HepG2 (cell line): ENCODE data around the gene C7orf57. TPM values are rescaled to one million over a fixed set of nuclear protein-coding genes. Genes with fewer than 3 reads are reported as not detected.

ENCODE experiments used
- GTF2F1 ChIP-seq: fragments of 150-350 bp; IDR thresholded peaks from 2 replicates; pipeline ENCODE4 v1.6.1; 2014; ENCODE audit warnings: low read length
- SPEN ChIP-seq: sonication (generic); formaldehyde crosslinking; IDR thresholded peaks from 2 replicates; pipeline ENCODE4 v1.5.1; 2020; ENCODE audit warnings: low read depth, mild to moderate bottlenecking, missing genetic modification reagents
- ZFP36L1 ChIP-seq: sonication (generic); formaldehyde crosslinking; IDR thresholded peaks from 2 replicates; pipeline ENCODE4 v1.8.0; 2022; ENCODE audit warnings: mild to moderate bottlenecking, missing genetic modification reagents, moderate library complexity
- ZNF431 ChIP-seq: sonication (generic); formaldehyde crosslinking; IDR thresholded peaks from 2 replicates; pipeline ENCODE4 v1.9.0; 2022; ENCODE audit warnings: missing genetic modification reagents, low read depth, mild to moderate bottlenecking, borderline replicate concordance
- ZNF782 ChIP-seq: sonication (generic); formaldehyde crosslinking; IDR thresholded peaks from 2 replicates; pipeline ENCODE4 v1.4.0; 2020; ENCODE audit warnings: missing genetic modification reagents, mild to moderate bottlenecking, borderline replicate concordance
- polyA plus RNA-seq, 8 experiments: library from polyadenylated mRNA; depleted of rRNA in 3 of 8; stranded (reverse) in 7 of 8; unstranded in 1 of 8; fragments of >200 nt; fragmentation: Illumina TruSeq in 4 of 8; extraction: Trizol in 4 of 8; gene quantifications; 2 replicates each; pipeline versions ENCODE4 v1.2.1 to v1.2.3, GENCODE V29; 2011 to 2016; ENCODE audit warnings: low read depth in 4 of 8, missing spikeins in 1 of 8, mixed read lengths in 1 of 8; ENCODE audit not compliant: insufficient read depth in 1 of 8
- total RNA-seq, 5 experiments: library from RNA; depleted of rRNA; stranded (reverse); fragments of >200 nt; fragmentation: Illumina TruSeq; extraction: Trizol; gene quantifications; 2 replicates each; pipeline ENCODE4 v1.2.3, GENCODE V29; 2016; ENCODE audit warnings: low read depth in 1 of 5
- TF ChIP-seq, protein P1 (sequence below): sonication (generic); formaldehyde crosslinking; IDR thresholded peaks from 2 replicates; pipeline ENCODE4 v1.5.0; 2020; ENCODE audit warnings: mild to moderate bottlenecking, missing genetic modification reagents, borderline replicate concordance
- TF ChIP-seq, protein P2 (sequence below): sonication (generic); formaldehyde crosslinking; conservative IDR thresholded peaks from 2 replicates; pipeline ENCODE4 v1.8.0; 2022; ENCODE audit warnings: low read depth, missing genetic modification reagents

The C7orf57 gene
- total and polyA plus RNA-seq, 2 of the 13 experiments (the other 11 are each of a cell fraction or from before 2014, with no cell fraction given), result not detected

DNA sequence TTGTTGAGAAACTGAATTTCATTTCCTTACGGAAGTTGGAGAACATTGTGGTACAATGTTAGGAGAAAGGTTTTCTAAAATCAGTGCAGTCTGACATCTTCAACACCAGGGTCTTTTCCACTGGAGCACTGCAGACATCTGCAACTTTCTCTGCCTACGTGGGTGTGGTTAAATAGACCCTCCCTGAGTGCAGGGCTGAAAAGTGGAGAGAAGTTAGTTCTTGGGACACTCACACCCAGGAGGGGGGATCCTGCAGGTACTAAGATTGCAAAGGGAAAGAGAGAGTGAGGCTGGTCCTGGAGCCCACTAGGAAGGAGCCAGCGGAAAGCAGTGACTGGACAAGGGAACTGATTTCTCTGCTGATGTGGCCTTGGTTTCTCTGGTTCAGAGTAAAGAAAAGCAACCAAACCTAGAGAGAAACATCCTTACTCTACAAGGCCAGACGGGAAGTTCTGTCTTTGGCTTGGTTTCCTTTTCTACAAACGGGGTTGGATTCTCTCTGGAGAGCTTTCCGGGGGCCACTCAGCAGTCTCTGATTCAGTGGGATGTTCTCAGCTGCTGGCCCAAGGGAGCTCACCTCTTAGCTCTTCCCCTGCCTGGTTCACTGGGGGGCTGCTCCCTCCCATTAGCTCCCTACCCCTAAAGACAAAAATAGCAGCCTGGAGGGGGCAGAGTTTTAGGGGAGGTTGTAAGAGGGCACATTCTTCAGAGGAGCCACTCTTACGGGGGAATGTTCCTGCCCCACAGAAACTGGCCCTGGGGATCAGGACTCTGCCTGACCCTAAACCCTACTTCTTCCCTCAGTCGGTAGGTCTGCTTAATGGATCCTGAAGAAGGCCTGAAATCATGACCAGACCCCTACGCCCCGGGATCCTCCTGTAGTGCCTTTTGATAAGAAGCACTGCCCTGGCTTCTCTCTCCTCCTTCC is 56.4 kb downstream of the C7orf57 start (continued):
- TF ChIP-seq, protein P1, sequence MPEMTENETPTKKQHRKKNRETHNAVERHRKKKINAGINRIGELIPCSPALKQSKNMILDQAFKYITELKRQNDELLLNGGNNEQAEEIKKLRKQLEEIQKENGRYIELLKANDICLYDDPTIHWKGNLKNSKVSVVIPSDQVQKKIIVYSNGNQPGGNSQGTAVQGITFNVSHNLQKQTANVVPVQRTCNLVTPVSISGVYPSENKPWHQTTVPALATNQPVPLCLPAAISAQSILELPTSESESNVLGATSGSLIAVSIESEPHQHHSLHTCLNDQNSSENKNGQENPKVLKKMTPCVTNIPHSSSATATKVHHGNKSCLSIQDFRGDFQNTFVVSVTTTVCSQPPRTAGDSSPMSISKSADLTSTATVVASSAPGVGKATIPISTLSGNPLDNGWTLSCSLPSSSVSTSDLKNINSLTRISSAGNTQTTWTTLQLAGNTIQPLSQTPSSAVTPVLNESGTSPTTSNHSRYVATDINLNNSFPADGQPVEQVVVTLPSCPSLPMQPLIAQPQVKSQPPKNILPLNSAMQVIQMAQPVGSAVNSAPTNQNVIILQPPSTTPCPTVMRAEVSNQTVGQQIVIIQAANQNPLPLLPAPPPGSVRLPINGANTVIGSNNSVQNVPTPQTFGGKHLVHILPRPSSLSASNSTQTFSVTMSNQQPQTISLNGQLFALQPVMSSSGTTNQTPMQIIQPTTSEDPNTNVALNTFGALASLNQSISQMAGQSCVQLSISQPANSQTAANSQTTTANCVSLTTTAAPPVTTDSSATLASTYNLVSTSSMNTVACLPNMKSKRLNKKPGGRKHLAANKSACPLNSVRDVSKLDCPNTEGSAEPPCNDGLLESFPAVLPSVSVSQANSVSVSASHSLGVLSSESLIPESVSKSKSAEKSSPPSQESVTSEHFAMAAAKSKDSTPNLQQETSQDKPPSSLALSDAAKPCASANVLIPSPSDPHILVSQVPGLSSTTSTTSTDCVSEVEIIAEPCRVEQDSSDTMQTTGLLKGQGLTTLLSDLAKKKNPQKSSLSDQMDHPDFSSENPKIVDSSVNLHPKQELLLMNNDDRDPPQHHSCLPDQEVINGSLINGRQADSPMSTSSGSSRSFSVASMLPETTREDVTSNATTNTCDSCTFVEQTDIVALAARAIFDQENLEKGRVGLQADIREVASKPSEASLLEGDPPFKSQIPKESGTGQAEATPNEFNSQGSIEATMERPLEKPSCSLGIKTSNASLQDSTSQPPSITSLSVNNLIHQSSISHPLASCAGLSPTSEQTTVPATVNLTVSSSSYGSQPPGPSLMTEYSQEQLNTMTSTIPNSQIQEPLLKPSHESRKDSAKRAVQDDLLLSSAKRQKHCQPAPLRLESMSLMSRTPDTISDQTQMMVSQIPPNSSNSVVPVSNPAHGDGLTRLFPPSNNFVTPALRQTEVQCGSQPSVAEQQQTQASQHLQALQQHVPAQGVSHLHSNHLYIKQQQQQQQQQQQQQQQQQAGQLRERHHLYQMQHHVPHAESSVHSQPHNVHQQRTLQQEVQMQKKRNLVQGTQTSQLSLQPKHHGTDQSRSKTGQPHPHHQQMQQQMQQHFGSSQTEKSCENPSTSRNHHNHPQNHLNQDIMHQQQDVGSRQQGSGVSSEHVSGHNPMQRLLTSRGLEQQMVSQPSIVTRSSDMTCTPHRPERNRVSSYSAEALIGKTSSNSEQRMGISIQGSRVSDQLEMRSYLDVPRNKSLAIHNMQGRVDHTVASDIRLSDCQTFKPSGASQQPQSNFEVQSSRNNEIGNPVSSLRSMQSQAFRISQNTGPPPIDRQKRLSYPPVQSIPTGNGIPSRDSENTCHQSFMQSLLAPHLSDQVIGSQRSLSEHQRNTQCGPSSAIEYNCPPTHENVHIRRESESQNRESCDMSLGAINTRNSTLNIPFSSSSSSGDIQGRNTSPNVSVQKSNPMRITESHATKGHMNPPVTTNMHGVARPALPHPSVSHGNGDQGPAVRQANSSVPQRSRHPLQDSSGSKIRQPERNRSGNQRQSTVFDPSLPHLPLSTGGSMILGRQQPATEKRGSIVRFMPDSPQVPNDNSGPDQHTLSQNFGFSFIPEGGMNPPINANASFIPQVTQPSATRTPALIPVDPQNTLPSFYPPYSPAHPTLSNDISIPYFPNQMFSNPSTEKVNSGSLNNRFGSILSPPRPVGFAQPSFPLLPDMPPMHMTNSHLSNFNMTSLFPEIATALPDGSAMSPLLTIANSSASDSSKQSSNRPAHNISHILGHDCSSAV (CRISPR knock-in tag), result no peak
- no peak for TF ChIP-seq ZFP36L1 (CRISPR knock-in tag)
- no peak for TF ChIP-seq ZNF782 (CRISPR knock-in tag)
- no peak for TF ChIP-seq SPEN (CRISPR knock-in tag)
- TF ChIP-seq ZNF431 (CRISPR knock-in tag), result no peak
- no peak for TF ChIP-seq GTF2F1
- TF ChIP-seq, protein P2, sequence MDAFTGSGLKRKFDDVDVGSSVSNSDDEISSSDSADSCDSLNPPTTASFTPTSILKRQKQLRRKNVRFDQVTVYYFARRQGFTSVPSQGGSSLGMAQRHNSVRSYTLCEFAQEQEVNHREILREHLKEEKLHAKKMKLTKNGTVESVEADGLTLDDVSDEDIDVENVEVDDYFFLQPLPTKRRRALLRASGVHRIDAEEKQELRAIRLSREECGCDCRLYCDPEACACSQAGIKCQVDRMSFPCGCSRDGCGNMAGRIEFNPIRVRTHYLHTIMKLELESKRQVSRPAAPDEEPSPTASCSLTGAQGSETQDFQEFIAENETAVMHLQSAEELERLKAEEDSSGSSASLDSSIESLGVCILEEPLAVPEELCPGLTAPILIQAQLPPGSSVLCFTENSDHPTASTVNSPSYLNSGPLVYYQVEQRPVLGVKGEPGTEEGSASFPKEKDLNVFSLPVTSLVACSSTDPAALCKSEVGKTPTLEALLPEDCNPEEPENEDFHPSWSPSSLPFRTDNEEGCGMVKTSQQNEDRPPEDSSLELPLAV, result no peak
